Mesothelial cell of epicardium (in vitro differentiated cells): ENCODE data around the gene CTSD. TPM values are rescaled to one million over a fixed set of nuclear protein-coding genes. Genes with fewer than 3 reads are reported as not detected.
A peak's percentile ranks its signal among the peaks of the same experiment; 100 is the strongest.

ENCODE experiments used
- DNase-seq, 2 experiments: peaks; one replicate each; pipeline ENCODE4 v3.0.0; 2021; ENCODE audit warnings: low spot score in 2 of 2; ENCODE audit not compliant: unreplicated experiment in 2 of 2
- H3K27ac Mint-ChIP-seq: 2 replicates; pipeline ENCODE4 v1.8.0; 2021; ENCODE audit warnings: mixed read lengths
- H3K27me3 Mint-ChIP-seq: 2 replicates; pipeline ENCODE4 v1.8.0; 2021; ENCODE audit warnings: low read depth, mixed read lengths
- H3K36me3 Mint-ChIP-seq: 2 replicates; pipeline ENCODE4 v1.8.0; 2021; ENCODE audit warnings: mixed read lengths
- H3K4me1 Mint-ChIP-seq: 2 replicates; pipeline ENCODE4 v1.8.0; 2021; ENCODE audit warnings: mixed read lengths
- H3K4me3 Mint-ChIP-seq: 2 replicates; pipeline ENCODE4 v1.8.0; 2021; ENCODE audit warnings: mild to moderate bottlenecking, moderate library complexity, mixed read lengths
- H3K9me3 Mint-ChIP-seq: 2 replicates; pipeline ENCODE4 v1.8.0; 2021; ENCODE audit warnings: mixed read lengths
- CTCF ChIP-seq: fragments of 200-600 bp; sonication (generic); IDR thresholded peaks from one replicate; pipeline ENCODE4 v1.5.0; 2021; ENCODE audit warnings: antibody characterized with exemption; ENCODE audit not compliant: unreplicated experiment
- total RNA-seq: library from RNA; stranded (reverse); gene quantifications from 3 replicates; pipeline ENCODE4 v1.2.1, GENCODE V29; 2021

Gene CTSD
- total RNA-seq, 1 donor from 2014 or later, result 139 TPM

DNA sequence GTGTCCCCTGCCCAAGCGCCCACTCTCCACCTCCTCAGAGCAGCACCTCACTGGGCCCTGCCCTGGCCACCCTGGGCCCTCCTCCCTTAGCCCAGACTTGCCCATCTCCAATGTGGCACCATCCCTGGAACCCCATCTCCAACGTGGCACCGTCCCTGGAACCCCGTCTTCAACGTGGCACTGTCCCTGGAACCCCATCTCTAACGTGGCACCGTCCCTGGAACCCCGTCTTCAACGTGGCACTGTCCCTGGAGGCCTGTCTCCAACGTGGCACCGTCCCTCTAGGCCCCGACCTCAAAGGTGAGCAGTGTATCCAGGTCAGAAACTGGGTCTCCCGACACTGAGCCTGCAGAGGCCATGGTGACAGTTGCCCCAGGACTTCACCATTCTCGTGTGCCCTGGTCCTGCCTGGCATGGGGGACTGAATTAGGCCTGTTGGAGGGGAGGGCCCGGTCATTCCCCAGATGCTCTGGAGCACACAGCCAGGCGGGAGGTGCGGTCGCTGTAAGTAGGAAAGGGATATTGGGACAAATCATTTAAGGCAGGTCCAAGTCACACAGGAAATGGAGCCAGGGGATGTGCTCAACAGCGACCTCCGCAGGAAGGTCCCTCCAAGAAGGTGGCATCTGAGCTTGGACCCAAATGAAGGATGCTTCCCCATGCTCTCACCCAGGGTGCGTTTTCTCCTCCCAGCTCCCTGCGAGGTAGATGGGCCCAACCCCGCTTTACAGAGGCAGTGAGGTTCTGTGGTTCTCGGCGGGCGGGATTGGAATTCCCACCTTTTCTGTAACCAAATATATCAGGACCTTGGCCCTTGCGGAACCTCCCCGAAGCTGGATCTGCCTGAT, 2.4 kb upstream of the CTSD start:
- Mint-ChIP-seq H3K4me3 (no peak overlapping the region), H3K27me3 (peaks cover 5% of the 10 kb centered on the region), H3K27ac (no peak overlapping the region), H3K36me3 (no peaks in the 10 kb centered on the region), H3K9me3 (no peaks in the 10 kb centered on the region), H3K4me1 (peaks cover 11% of the 10 kb centered on the region)
- TF ChIP-seq CTCF, result no peak
- DNase-seq, result no peak

GRCh38 chr11:1763336-1763795, 361 bp downstream of the CTSD start:
- peak overlapping the region; percentile 59 for H3K4me3 Mint-ChIP-seq
- H3K27ac Mint-ChIP-seq, result no peak overlapping the region
- no peaks in the 10 kb centered on the region for H3K36me3 Mint-ChIP-seq
- H3K27me3 Mint-ChIP-seq, result no peaks in the 10 kb centered on the region
- DNase-seq, result no peak
- H3K4me1 Mint-ChIP-seq, result peaks cover 11% of the 10 kb centered on the region
- no peak for TF ChIP-seq CTCF
- H3K9me3 Mint-ChIP-seq, result no peaks in the 10 kb centered on the region

DNA sequence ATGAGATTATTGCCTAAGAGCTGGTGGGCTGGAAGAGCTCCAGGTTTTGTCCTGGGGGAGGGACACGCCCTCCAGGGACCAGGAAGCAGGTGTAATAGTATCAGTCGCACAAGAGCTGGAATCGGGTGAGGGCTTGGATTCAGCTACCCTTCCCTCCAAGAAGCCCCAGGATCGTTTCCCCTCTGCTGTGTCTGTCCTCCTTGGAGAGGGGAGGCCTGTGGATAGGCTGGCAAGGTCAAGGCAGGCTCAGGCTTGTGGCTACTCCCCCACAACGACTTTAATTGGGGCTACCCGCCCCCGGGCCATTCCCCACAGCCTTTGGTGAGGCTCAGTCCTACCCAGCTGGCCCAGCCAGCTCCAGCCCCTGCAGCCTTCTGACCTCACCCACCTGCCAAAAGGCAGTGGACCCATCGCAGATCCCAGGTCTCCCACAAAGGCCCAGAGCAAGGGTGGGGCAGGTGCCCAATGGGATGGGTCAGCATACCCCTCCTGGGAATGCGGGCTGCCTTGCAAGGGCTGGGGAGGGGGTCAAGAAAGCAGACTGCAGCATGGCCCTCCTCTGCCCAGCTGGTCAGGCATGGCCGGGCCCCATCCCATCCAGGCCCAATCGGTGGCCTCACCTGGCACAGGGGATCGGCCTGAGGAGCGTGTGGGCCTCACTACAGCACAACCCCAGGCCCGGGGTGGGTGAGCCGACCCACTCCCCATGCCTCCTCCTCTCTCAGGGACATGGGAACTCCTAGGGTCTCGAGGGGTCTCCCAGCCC, 1.0 kb downstream of the CTSD start:
- H3K4me3 Mint-ChIP-seq, result peak overlapping the region; percentile 59
- TF ChIP-seq CTCF, result no peak
- H3K27ac Mint-ChIP-seq, result peak overlapping the region; percentile 25
- H3K9me3 Mint-ChIP-seq, result no peaks in the 10 kb centered on the region
- no peak for DNase-seq
- no peaks in the 10 kb centered on the region for H3K36me3 Mint-ChIP-seq
- no peaks in the 10 kb centered on the region for H3K27me3 Mint-ChIP-seq
- peaks cover 11% of the 10 kb centered on the region for H3K4me1 Mint-ChIP-seq

DNA sequence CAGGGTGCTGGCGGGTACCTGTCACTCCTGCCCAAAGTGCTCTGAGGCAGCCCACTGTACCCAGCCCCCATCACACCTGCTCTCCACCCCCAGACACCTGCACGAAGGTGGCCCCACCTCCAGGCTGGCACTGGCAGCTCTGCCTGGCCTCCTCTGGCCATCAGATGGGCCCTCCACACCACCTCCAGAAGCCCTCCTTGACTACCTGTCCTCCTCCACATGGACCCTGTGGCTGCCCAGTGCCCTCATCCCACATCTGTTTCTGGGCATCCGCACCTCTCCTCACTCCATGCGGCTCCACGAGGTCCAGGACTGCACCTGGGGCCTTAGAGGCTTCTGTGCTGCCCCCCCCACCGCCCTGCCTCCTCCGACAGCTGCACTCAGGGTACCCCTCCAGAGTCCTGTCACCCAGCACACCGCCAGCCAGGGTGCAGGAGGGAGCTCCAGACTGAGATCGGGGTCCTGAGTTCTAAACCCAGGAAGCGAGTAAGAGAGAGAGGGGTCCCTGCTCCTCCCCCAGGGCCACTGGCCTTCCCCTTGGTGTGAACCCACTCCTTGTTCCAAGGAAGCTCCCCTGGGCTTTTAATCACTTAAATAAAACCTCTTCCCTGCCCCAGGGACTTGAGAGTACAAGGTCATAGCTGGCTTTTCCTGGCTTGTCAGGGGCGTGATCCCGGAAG, 1.7 kb downstream of the CTSD start:
- Mint-ChIP-seq H3K4me1 (peaks cover 11% of the 10 kb centered on the region), H3K4me3 (peak overlapping the region; percentile 59), H3K36me3 (no peaks in the 10 kb centered on the region), H3K9me3 (no peaks in the 10 kb centered on the region), H3K27ac (peak overlapping the region; percentile 25), H3K27me3 (no peaks in the 10 kb centered on the region)
- no peak for DNase-seq
- TF ChIP-seq CTCF, result no peak

DNA sequence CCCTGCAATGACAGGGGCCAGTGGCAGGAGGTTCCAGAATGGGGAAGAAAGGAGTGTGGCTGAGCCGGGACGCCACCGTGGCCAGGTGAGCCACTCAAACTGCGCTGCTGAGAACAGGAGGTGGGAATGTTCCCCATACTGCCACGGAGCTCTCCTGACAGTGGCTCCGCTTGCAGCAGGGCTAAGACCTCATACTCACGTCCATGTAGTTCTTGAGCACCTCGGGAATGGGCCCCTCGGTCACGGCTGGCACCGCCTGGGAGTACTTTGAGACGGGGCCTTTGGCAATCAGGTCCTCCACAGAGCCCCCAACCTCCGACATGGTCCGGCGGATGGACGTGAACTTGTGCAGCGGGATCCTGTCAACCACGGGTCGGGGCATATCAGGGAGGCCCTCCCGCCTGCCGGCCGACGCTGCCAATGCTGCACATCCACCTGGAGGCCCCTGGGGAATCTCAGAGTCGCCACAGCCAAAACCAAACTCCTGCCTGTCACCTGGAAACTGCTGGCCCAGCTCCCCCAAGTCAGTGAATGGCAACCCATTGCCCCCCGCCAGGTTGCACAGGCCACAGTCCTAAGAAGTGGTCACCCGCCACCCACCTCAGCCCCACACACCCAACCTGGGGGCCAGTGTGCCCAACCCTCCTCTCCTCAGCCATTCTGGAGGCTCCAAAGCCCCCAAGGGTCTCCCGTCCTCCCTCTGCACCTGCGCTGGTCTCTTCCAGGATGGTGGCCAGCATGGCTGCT, 2.4 kb downstream of the CTSD start:
- Mint-ChIP-seq H3K4me1 (peaks cover 11% of the 10 kb centered on the region), H3K36me3 (no peaks in the 10 kb centered on the region), H3K27ac (no peak overlapping the region), H3K27me3 (no peaks in the 10 kb centered on the region), H3K4me3 (no peak overlapping the region), H3K9me3 (no peaks in the 10 kb centered on the region)
- no peak for TF ChIP-seq CTCF
- DNase-seq, result no peak
